GM23338 (cell line): ENCODE data around the gene SRSF4. TPM values are rescaled to one million over a fixed set of nuclear protein-coding genes. Genes with fewer than 3 reads are reported as not detected.

Experiments
- ATAC-seq: fragments of 200-7000 bp; cut with Tn5 transposase; 3 replicates; pipeline ENCODE4 v1.9.1; 2020
- DNase-seq: peaks from one replicate; pipeline ENCODE4 v3.0.0-alpha.2; 2015; ENCODE audit warnings: low spot score
- H2AFZ ChIP-seq: fragments of 200-600 bp; sonication (generic); 2 replicates; pipeline ENCODE4 v1.8.0; 2016; ENCODE audit warnings: antibody characterized with exemption, mild to moderate bottlenecking, moderate library complexity
- H3F3A ChIP-seq: fragments of 200-600 bp; sonication (generic); replicated peaks from 2 replicates; pipeline ENCODE4 v1.8.0; 2017; ENCODE audit warnings: antibody characterized with exemption, mixed run types, low read depth
- H3K27ac ChIP-seq: fragments of 200-600 bp; sonication (generic); 2 replicates; pipeline ENCODE4 v1.6.1; 2016; ENCODE audit warnings: low read depth
- H3K27me3 ChIP-seq: fragments of 200-600 bp; sonication (generic); 2 replicates; pipeline ENCODE4 v1.8.0; 2016; ENCODE audit warnings: mild to moderate bottlenecking, mixed run types, moderate library complexity; ENCODE audit not compliant: insufficient read depth
- H3K36me3 ChIP-seq: fragments of 200-600 bp; sonication (generic); 2 replicates; pipeline ENCODE4 v1.8.0; 2016; ENCODE audit warnings: mild to moderate bottlenecking; ENCODE audit not compliant: insufficient read depth
- H3K4me1 ChIP-seq: fragments of 200-600 bp; sonication (generic); 2 replicates; pipeline ENCODE4 v1.8.0; 2016; ENCODE audit warnings: mild to moderate bottlenecking, moderate library complexity; ENCODE audit not compliant: insufficient read depth
- H3K4me2 ChIP-seq: fragments of 200-600 bp; sonication (generic); 2 replicates; pipeline ENCODE4 v1.7.1; 2017; ENCODE audit warnings: mixed run types
- H3K4me3 ChIP-seq: fragments of 200-600 bp; sonication (generic); 2 replicates; pipeline ENCODE4 v1.6.1; 2016; ENCODE audit warnings: mixed run types
- H3K79me2 ChIP-seq: fragments of 200-600 bp; sonication (generic); replicated peaks from 2 replicates; pipeline ENCODE4 v1.8.0; 2017; ENCODE audit warnings: mild to moderate bottlenecking; ENCODE audit not compliant: insufficient read depth
- H3K9me2 ChIP-seq: fragments of 200-600 bp; sonication (generic); 2 replicates; pipeline ENCODE4 v1.8.0; 2017; ENCODE audit not compliant: insufficient read depth
- H4K20me1 ChIP-seq: fragments of 200-600 bp; sonication (generic); replicated peaks from 2 replicates; pipeline ENCODE4 v1.8.0; 2017; ENCODE audit warnings: mild to moderate bottlenecking; ENCODE audit not compliant: insufficient read depth
- H3K27ac Mint-ChIP-seq: 2 replicates; pipeline ENCODE4 v1.8.0; 2020; ENCODE audit warnings: inconsistent platforms, mild to moderate bottlenecking, moderate library complexity, mixed read lengths
- H3K27me3 Mint-ChIP-seq: 3 replicates; pipeline ENCODE4 v1.8.0; 2022; ENCODE audit warnings: low read depth, mild to moderate bottlenecking, moderate library complexity, mixed read lengths, inconsistent platforms; ENCODE audit not compliant: insufficient read depth, poor library complexity
- H3K36me3 Mint-ChIP-seq: 3 replicates; pipeline ENCODE4 v1.8.0; 2021; ENCODE audit warnings: low read depth, mild to moderate bottlenecking, inconsistent platforms, moderate library complexity, mixed read lengths
- H3K4me1 Mint-ChIP-seq: 3 replicates; pipeline ENCODE4 v1.8.0; 2020; ENCODE audit warnings: mild to moderate bottlenecking, inconsistent platforms, mixed read lengths
- H3K4me3 Mint-ChIP-seq: 3 replicates; pipeline ENCODE4 v1.8.0; 2021; ENCODE audit warnings: moderate library complexity, mild to moderate bottlenecking, inconsistent platforms, mixed read lengths
- H3K9me3 Mint-ChIP-seq: 3 replicates; pipeline ENCODE4 v1.8.0; 2020; ENCODE audit warnings: moderate library complexity, mild to moderate bottlenecking, inconsistent platforms, mixed read lengths
- CREB1 ChIP-seq: fragments of 250-450 bp; sonication (Bioruptor Pico); IDR thresholded peaks from 2 replicates; pipeline ENCODE4 v1.5.0; 2020; ENCODE audit warnings: low read depth, mild to moderate bottlenecking, moderate library complexity
- EZH2 ChIP-seq: fragments of 200-600 bp; sonication (generic); IDR thresholded peaks from one replicate; pipeline ENCODE4 v1.8.0; 2017; ENCODE audit warnings: antibody characterized with exemption, mild to moderate bottlenecking, low read depth; ENCODE audit not compliant: unreplicated experiment
- NANOG ChIP-seq: IDR thresholded peaks from 2 replicates; pipeline ENCODE4 v1.6.1; 2016; ENCODE audit warnings: antibody characterized with exemption, borderline replicate concordance
- POLR2AphosphoS5 ChIP-seq: IDR thresholded peaks from 2 replicates; pipeline ENCODE4 v1.6.1; 2016; ENCODE audit warnings: antibody characterized with exemption, low read depth
- STAT1 ChIP-seq: IDR thresholded peaks from one replicate; pipeline ENCODE4 v1.6.1; 2016; ENCODE audit warnings: antibody characterized with exemption; ENCODE audit not compliant: unreplicated experiment
- ZNF114 ChIP-seq: fragments of 250-450 bp; sonication (Bioruptor Pico); IDR thresholded peaks from 2 replicates; pipeline ENCODE4 v1.5.0; 2020; ENCODE audit warnings: mild to moderate bottlenecking, moderate library complexity
- ZNF331 ChIP-seq: fragments of 250-450 bp; sonication (Bioruptor Pico); IDR thresholded peaks from 2 replicates; pipeline ENCODE4 v1.5.0; 2020; ENCODE audit warnings: low read depth, mild to moderate bottlenecking, moderate library complexity
- ZNF462 ChIP-seq: fragments of 250-450 bp; sonication (Bioruptor Pico); IDR thresholded peaks from 2 replicates; pipeline ENCODE4 v1.5.0; 2020; ENCODE audit warnings: mild to moderate bottlenecking, moderate library complexity
- polyA plus RNA-seq: library from polyadenylated mRNA; unstranded; fragments of >200 nt; fragmentation: Nextera tagmentation; extraction: Ambion mirVana; gene quantifications from 2 replicates; pipeline ENCODE4 v1.2.1, GENCODE V29; 2016
- total RNA-seq: library from RNA; depleted of rRNA; stranded (reverse); fragments of >200 nt; shearing (Covaris generic); gene quantifications from 2 replicates; pipeline ENCODE4 v1.2.3, GENCODE V29; 2014
- TF ChIP-seq, protein P1 (sequence below), 2 experiments: fragments of 200-600 bp in 1 of 2; sonication (generic) in 1 of 2; conservative IDR thresholded peaks; 2 replicates each; pipeline versions ENCODE4 v1.5.1 to v1.6.1; 2016 to 2017; ENCODE audit warnings: antibody characterized with exemption in 2 of 2, low read depth in 2 of 2, mild to moderate bottlenecking in 2 of 2, moderate library complexity in 1 of 2
- TF ChIP-seq, protein P2 (sequence below): IDR thresholded peaks from one replicate; pipeline ENCODE4 v1.6.1; 2018; ENCODE audit warnings: antibody characterized with exemption; ENCODE audit not compliant: unreplicated experiment

Gene SRSF4
- total and polyA plus RNA-seq, 2 experiments from 2014 or later: 58.4 to 98.3 TPM

GRCh38 chr1:29134695-29135028 is 47.0 kb downstream of the SRSF4 start (continued):
- TF ChIP-seq ZNF462 (no peak), STAT1 (no peak)
- TF ChIP-seq, protein P1, sequence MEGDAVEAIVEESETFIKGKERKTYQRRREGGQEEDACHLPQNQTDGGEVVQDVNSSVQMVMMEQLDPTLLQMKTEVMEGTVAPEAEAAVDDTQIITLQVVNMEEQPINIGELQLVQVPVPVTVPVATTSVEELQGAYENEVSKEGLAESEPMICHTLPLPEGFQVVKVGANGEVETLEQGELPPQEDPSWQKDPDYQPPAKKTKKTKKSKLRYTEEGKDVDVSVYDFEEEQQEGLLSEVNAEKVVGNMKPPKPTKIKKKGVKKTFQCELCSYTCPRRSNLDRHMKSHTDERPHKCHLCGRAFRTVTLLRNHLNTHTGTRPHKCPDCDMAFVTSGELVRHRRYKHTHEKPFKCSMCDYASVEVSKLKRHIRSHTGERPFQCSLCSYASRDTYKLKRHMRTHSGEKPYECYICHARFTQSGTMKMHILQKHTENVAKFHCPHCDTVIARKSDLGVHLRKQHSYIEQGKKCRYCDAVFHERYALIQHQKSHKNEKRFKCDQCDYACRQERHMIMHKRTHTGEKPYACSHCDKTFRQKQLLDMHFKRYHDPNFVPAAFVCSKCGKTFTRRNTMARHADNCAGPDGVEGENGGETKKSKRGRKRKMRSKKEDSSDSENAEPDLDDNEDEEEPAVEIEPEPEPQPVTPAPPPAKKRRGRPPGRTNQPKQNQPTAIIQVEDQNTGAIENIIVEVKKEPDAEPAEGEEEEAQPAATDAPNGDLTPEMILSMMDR (conservative IDR thresholded peaks at IDR 0.05; ENCODE audit: low read depth in 2 of 2): no peak

DNA sequence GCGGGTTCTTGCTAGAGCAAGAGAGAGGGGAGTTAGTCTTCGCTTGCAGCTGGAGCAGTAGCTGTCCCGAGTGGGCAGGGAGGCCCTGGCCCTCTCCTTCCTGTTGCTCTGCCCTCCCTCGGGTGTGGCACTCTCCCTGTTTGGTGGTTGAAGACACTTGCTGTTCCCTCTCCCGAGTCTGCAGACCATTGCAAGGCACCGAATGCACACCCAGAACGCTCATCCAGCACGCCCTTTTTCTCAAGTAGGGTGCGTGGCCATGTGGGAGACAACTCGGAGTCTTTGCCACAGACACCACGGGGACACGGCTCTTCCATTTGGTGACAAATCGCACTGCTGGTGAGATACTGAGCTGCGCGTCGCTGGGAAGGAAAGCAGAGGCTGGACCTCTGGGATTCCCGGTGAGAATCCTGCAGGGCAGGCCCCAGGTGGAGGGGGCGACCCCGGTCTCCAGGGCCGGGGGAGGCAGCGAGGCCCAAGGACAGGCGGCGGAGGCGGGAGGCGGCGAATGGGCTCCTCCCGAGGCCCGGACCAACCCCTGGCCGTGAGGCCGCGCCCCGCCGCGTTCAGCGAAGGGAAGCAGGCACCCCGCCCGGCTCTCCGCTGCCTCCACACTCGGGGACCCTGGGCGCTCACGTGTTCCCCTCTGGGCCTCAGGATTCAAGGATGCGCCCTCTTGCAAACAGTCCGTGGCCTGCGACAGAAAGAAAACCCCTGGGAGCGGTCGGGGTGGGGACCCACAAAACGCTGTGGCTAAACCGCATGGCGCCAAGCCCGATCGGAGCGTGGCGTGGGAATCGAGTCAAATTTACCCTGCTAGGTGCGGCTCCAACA is 47.6 kb downstream of the SRSF4 start:
- no peak overlapping the region for H3K4me3 Mint-ChIP-seq
- no peaks in the 10 kb centered on the region; the same call in 1 of the 3 replicates for H3K36me3 Mint-ChIP-seq
- H3F3A ChIP-seq: 0 out of 2 replicates have a peak, but pooled peaks cover 5% of the 10 kb centered on the region
- no peak overlapping the region for H3K27ac ChIP-seq
- DNase-seq (peak; percentile 47), ATAC-seq (peak; percentile 66)
- no peaks in the 10 kb centered on the region for H4K20me1 ChIP-seq
- H3K27me3 ChIP-seq: no peaks in the 10 kb centered on the region
- H3K27me3 Mint-ChIP-seq: peaks cover 15% of the 10 kb centered on the region
- peaks cover 19% of the 10 kb centered on the region for H3K4me1 ChIP-seq
- H3K36me3 ChIP-seq: no peaks in the 10 kb centered on the region
- no peak overlapping the region for H3K4me3 ChIP-seq
- H3K27ac Mint-ChIP-seq: no peak overlapping the region
- no peaks in the 10 kb centered on the region for H3K79me2 ChIP-seq
- peak overlapping the region; percentile 94 for H2AFZ ChIP-seq
- H3K4me1 Mint-ChIP-seq: peaks cover 8% of the 10 kb centered on the region; the same call in 2 of the 3 replicates
- H3K9me2 ChIP-seq: no peaks in the 10 kb centered on the region
- H3K4me2 ChIP-seq: no peak overlapping the region; the same call in 1 of the 2 replicates
- H3K9me3 Mint-ChIP-seq: peaks cover 7% of the 10 kb centered on the region; the same call in 2 of the 3 replicates
- TF ChIP-seq ZNF114 (CRISPR knock-in tag): no peak
- TF ChIP-seq, protein P1 (conservative IDR thresholded peaks at IDR 0.05; ENCODE audit: low read depth in 2 of 2): no peak
- TF ChIP-seq NANOG: no peak
- TF ChIP-seq EZH2: no peak
- TF ChIP-seq, protein P2, sequence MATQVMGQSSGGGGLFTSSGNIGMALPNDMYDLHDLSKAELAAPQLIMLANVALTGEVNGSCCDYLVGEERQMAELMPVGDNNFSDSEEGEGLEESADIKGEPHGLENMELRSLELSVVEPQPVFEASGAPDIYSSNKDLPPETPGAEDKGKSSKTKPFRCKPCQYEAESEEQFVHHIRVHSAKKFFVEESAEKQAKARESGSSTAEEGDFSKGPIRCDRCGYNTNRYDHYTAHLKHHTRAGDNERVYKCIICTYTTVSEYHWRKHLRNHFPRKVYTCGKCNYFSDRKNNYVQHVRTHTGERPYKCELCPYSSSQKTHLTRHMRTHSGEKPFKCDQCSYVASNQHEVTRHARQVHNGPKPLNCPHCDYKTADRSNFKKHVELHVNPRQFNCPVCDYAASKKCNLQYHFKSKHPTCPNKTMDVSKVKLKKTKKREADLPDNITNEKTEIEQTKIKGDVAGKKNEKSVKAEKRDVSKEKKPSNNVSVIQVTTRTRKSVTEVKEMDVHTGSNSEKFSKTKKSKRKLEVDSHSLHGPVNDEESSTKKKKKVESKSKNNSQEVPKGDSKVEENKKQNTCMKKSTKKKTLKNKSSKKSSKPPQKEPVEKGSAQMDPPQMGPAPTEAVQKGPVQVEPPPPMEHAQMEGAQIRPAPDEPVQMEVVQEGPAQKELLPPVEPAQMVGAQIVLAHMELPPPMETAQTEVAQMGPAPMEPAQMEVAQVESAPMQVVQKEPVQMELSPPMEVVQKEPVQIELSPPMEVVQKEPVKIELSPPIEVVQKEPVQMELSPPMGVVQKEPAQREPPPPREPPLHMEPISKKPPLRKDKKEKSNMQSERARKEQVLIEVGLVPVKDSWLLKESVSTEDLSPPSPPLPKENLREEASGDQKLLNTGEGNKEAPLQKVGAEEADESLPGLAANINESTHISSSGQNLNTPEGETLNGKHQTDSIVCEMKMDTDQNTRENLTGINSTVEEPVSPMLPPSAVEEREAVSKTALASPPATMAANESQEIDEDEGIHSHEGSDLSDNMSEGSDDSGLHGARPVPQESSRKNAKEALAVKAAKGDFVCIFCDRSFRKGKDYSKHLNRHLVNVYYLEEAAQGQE: no peak
- no peak for TF ChIP-seq ZNF331 (CRISPR knock-in tag)
- no peak for TF ChIP-seq CREB1 (CRISPR knock-in tag)
- TF ChIP-seq POLR2AphosphoS5: no peak
